Activated CD8-positive, alpha-beta memory T cell treated with anti-CD3 and anti-CD28 coated beads for 4 hours (primary cell): ENCODE results near the gene SLCO1C1.
"Not testable (repeated sequence)": the region's sequence is repeated elsewhere in the genome, so short reads cannot be mapped to it uniquely, and the experiment has no call there.

Experiments
- DNase-seq, 2 donors: peaks; one replicate each; pipeline ENCODE4 v3.0.0-alpha.2; 2020; ENCODE audit warnings: low read depth in 2 of 2

The SLCO1C1 gene

GRCh38 chr12:20695232-20695631 is at the start of gene SLCO1C1:
Gene SLCO1C1, plus strand, starts transcription at chr12:20695332. Its CDS starts 4,245 bp downstream, at chr12:20699577.
- no peak for DNase-seq

DNA sequence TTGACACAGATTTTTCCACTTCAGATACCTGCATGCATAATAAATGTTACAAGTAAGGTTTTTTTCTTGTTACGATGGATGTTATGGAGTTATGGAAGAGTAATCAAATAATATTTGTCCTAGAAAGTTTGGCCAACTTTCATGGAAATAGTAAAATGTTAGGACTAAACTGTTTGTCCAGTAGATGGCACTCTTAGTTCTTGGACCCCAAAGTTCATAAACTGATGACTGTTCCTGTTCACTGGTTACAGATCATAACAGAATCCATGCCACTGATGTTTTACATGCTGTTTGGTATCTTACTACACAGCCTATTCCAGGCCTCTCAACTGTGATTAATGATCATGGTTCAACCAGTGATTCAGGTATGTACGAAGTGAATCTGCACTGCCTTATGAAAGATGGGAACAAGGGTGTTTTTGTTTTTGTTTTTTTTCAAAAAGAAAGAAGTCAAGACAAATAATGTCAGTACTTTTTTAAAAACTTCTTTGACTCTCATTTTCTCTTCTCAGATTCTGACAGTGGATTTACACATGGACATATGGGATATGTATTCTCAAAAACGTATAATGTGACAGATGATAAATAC is 48.8 kb upstream of the SLCO1C1 start:
- no peak for DNase-seq

GRCh38 chr12:20653871-20654270 is 41.3 kb upstream of the SLCO1C1 start:
- no peak for DNase-seq

GRCh38 chr12:20656600-20656999 is 38.5 kb upstream of the SLCO1C1 start:
- no peak for DNase-seq

DNA sequence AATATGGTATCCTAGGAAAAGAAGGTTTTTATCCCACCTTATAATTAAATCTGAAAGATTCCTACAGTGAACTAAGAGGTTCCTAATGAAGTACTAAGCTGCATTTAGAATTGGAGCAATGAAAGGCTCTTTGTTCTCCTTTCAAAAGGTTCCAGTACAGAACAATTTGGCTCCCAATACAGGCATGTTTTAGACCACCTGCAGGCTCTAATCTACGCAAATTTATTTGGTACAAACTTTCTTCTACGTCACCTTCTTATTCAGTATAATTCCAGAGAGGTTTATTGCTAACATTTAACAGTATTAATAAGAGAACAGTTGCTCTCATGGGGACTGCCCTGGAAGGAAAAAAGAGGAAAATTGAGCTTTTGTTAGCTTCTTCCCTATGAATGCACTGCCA is 37.6 kb upstream of the SLCO1C1 start:
- DNase-seq: no peak

GRCh38 chr12:20681334-20681733 is 13.8 kb upstream of the SLCO1C1 start:
- no peak for DNase-seq

DNA sequence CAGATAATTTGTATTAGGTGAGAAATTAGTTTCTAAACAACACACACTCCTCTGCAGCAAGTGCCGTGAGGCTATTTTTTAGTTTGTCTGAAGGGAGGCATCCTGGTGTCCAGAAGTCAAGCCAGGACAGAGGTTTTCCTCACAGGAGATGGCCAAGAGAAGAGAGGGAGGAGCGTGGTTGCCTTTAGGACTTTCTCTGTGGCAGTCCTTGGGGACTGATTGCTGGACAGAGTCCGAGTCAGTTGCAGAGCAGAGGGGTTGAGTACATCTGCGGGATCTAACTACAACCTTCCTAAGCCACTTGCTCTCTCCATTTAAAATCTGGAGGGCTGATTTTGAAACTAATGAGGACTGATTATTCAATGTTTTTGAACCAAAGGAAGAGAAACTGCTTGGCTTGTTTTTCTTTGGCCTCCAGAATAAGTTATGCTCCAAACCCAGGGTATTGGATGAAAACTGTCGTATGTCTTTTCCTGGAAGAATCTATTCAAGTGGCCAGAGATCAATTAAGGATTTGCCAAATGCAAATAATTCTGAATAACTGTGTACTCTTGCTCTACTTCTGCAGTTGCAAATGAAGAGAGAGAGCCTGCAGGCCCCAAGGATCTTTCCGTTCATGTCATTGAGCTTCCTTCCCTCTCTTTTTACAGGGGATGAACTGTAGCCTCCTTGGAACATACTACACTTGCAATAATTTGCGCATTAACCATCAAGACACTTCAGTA is 1.2 kb downstream of the SLCO1C1 start:
- no peak for DNase-seq

DNA sequence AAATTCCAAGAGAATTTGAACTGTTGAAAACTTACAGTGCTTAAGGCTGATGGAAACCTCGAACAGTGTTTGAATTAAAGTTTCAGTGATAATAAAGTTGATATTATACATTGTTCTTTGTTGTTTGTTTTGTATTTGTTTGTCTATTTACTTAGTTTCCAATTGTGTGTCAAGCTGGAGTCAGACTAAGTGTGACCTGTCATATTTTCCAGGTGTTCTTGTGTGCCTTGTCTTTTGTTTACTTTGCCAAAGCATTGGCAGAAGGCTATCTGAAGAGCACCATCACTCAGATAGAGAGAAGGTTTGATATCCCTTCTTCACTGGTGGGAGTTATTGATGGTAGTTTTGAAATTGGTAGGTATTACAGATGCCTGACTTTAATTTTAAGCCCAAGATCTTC is 6.0 kb downstream of the SLCO1C1 start:
- no peak for DNase-seq

- no peak for DNase-seq
Observed at GRCh38 chr12:20704860-20705259, 9.7 kb downstream of the SLCO1C1 start.

DNA sequence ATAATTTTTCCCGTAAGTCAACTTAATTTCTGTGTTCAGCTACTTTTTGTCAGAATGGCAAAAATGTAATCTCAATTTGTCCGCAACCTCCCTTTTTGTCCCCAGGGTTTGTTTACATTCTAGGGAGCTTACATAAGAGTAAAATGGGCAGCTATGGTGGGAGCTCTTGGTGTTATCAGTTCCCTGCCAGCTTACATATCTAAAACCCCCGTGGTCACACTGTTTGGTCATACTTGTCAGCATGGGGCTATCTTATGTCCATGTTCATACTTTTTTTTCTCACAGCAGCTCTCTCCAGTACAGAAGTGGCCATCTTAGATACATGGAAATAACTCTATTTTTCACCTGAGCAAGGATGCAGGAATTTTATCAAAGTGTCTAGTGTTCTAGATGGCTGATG is 16.7 kb downstream of the SLCO1C1 start:
- DNase-seq: no peak

- no peak for DNase-seq
Observed at GRCh38 chr12:20716037-20716436, 20.9 kb downstream of the SLCO1C1 start.

GRCh38 chr12:20716985-20717384 is 21.9 kb downstream of the SLCO1C1 start:
- no peak for DNase-seq

- no peak for DNase-seq
Observed at GRCh38 chr12:20718294-20718693, 23.2 kb downstream of the SLCO1C1 start.

DNA sequence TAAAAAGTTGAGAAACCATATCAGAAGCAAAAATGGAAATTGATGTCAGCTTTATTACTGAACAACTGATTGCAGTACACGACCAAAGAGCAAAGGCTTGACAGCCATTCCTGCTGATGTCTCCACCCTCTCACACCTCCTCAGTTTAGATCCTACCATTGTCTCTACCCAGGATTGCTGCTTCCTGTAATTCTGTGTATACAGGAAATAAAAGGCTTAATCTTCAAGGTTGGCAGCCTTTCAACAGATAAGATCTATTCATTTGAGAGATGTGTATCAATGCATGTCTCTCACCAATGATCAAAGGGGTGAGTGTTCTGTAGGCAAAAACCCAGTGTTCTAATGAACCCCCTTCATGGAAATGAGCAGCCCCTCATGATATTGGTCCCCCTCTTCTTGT is 27.0 kb downstream of the SLCO1C1 start:
- DNase-seq: no peak

DNA sequence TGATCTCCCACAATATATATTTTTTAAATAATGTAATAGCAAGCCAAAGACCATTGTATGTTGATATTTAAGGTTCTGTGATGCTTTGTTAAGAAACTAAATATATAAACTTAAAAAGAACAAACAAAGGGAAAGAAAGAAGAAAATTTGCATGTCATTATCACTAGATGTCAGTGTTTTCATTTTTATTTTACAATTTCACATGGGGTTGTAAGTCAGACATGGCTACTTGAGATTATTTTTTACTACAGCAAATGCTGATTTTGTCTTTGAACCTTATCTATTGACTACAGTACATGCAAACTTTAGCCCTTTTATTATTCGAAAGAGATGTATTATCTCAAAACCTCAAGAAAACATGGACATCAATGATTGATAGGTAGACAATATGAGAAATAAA is 36.1 kb downstream of the SLCO1C1 start:
- DNase-seq: no peak

DNA sequence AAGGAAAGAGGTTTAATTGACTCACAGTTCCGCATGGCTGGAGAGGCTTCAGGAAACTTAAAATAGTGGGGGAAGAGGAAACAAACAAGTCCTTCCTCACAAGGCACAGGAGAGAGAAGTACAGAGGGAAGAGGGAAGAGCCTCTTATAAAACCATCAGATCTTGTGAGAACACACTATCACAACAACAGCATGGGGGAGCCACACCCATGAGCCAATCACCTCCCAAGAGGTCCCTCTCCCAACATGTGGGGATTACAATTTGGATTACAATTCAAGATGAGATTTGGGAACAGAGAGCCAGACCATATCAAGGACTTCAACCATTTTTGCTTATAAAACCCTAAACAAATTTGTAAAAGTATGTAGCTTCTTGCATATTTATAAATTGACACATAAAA is 45.8 kb downstream of the SLCO1C1 start:
- DNase-seq: no peak

DNA sequence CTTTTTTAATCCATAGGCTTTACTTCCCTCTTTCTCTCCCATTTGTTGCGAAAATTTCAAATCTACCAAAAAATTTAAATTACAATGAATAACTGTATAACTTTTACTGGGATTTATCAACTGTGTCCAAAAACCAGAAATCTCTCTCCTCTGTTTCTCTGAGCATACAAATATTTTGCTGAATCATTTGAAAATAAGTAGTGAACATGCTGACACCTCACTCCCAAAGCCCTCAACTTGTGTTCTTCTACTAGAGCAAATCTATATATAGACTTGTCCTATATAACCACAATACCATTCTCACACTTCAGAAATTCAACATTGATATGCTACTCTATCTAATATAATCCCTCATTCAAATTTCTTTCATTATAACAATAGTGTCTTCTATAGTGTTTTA is 53.1 kb downstream of the SLCO1C1 start:
- no peak for DNase-seq

DNA sequence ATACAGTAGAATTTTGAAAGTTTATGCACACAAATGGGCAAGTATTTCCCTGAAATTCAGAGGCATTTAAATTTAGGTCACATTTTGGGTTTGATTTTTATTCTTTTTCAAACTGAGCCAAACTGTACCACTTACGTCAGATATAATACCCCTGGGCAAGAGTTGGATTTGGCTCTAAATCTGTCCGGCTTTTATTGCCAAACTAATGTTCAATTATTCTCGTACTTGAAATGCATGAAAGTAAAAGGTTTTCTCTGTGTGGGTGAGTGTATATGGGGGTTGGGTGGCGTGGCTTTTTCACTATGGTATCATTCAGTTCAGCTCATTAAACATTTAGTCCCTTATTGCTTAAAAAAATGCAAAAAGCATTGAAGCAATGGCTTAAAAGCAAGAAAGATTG is 55.9 kb downstream of the SLCO1C1 start:
- DNase-seq: no peak

DNA sequence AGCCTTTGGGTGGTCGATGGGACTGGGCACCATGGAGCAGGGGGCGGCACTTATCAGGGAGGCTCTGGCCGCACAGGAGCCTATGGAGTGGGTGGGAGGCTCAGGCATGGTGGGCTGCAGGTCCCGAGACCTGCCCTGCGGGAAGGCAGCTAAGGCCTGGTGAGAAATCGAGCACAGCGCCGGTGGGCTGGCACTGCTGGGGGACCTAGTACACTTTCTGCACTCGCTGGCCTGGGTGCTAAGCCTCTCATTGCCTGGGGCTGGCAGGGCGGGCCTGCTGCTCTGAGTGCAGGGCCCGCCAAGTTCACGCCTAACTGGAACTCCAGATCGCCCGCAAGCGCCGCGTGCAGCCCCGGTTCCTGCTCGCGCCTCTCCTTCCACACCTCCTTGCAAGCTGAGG is 82.3 kb downstream of the SLCO1C1 start:
- DNase-seq: no peak

DNA sequence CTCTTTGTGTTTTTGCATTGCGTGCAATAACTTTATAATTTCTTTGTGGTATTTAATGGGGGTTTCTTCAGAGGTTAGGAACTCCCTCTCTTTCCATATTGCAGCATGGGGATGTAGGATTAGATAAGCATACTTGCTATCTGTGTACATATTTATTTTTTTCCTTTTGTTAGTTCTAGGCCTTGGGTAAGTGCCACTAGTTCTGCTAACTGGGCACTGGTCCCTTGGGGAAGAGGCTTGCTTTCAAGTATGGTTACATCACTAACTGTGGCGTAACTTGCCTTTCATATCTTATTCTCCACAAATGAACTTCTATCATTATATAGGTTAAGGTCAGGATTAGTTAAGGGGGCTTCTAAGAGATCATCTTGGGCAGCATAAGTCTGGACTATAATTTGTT is 83.8 kb downstream of the SLCO1C1 start:
- no peak for DNase-seq

- not testable (repeated sequence) for DNase-seq
Observed at GRCh38 chr12:20779971-20780370, 84.8 kb downstream of the SLCO1C1 start.

DNA sequence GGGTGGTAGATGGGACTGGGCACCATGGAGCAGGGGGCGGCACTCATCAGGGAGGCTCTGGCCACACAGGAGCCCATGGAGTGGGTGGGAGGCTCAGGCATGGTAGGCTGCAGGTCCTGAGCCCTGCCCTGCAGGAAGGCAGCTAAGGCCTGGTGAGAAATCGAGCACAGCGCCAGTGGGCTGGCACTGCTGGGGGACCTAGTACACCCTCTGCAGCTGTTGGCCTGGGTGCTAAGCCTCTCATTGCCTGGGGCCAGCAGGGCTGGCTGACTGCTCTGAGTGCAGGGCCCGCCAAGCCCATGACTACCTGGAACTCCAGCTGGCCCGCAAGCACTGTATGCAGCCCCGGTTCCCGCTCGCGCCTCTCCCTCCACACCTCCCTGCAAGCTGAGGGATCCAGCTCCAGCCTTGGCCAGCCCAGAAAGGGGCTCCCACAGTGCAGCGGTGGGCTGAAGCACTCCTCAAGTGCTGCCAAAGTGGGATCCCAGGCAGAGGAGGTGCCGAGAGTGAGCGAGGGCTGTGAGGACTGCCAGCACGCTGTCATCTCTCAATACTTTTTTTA is 88.7 kb downstream of the SLCO1C1 start:
- DNase-seq: not testable (repeated sequence)

DNA sequence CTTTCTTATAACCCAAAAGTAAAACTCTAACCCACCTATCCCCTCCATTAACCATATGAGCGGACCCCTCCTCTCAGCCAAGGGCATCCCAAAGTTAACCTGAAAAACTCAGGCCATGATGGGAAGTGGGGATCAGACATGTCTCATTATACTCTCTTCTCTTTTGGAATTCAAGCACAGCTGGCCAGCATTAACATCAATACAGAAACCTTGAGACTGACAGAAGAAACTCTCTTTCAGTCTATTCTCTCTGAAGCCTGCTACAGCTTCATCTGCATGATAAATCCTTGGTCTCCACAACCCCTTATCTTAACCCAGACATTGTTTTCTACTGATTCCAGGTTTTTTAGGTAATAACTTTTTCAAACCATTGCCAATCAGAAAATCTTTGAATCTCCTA is 97.8 kb downstream of the SLCO1C1 start:
- DNase-seq: no peak
